Mucosa of descending colon (tissue), 3 donors: ENCODE results near the gene CEP131. TPM values are rescaled to one million over a fixed set of nuclear protein-coding genes. Genes with fewer than 3 reads are reported as not detected.

ENCODE experiments used
- ATAC-seq: fragments of 200-7000 bp; cut with Tn5 transposase; one replicate; pipeline ENCODE4 v1.9.1; 2020; ENCODE audit warnings: mild to moderate bottlenecking, moderate library complexity
- DNase-seq, 3 donors: peaks; one replicate each; pipeline ENCODE4 v3.0.0-alpha.2; 2020
- H3K36me3 ChIP-seq: fragments of 200-600 bp; one replicate; pipeline ENCODE4 v1.8.0; 2021; ENCODE audit warnings: low read depth, mild to moderate bottlenecking
- H3K4me1 ChIP-seq: fragments of 200-600 bp; one replicate; pipeline ENCODE4 v1.8.0; 2021; ENCODE audit warnings: low read depth, mild to moderate bottlenecking
- H3K4me3 ChIP-seq: fragments of 200-600 bp; one replicate; pipeline ENCODE4 v1.8.0; 2021; ENCODE audit warnings: mild to moderate bottlenecking
- H3K9me3 ChIP-seq: fragments of 200-600 bp; one replicate; pipeline ENCODE4 v1.8.0; 2021; ENCODE audit warnings: mild to moderate bottlenecking
- intact Hi-C, 2 donors: fragments of 100-400 bp; cut with DNase I in 1 of 2; cut with micrococcal nuclease in 1 of 2; formaldehyde crosslinking; loops; one replicate each; pipeline versions ENCODE4 v1.11.0 to v1.11.1; 2022; cut with DNase I, micrococcal nuclease
- total RNA-seq, 3 donors: library from RNA; stranded (reverse); fragmentation: NEBNext Ultra II Directional in 2 of 3; extraction: Animal tissue kit (Norgen Biotek cat#: 25700) in 2 of 3; gene quantifications; one replicate each; pipeline versions ENCODE4 v1.2.1 to v1.2.4, GENCODE V29; 2021 to 2023
- TF ChIP-seq, protein P1 (sequence below): fragments of 200-600 bp; IDR thresholded peaks from one replicate; pipeline ENCODE4 v1.8.0; 2022; ENCODE audit warnings: antibody characterized with exemption, mild to moderate bottlenecking
- donor health status: DM: no; HTN: no; CAD: no; lungs with moderate emphysema.
- donor health status: DM: no; HTN: no; CAD: no.
- donor health status: DM: no; HTN: yes; CAD: no.

Gene CEP131
- total RNA-seq, 3 donors from 2014 or later, result 5.7 to 9.3 (median 8.7) TPM

DNA sequence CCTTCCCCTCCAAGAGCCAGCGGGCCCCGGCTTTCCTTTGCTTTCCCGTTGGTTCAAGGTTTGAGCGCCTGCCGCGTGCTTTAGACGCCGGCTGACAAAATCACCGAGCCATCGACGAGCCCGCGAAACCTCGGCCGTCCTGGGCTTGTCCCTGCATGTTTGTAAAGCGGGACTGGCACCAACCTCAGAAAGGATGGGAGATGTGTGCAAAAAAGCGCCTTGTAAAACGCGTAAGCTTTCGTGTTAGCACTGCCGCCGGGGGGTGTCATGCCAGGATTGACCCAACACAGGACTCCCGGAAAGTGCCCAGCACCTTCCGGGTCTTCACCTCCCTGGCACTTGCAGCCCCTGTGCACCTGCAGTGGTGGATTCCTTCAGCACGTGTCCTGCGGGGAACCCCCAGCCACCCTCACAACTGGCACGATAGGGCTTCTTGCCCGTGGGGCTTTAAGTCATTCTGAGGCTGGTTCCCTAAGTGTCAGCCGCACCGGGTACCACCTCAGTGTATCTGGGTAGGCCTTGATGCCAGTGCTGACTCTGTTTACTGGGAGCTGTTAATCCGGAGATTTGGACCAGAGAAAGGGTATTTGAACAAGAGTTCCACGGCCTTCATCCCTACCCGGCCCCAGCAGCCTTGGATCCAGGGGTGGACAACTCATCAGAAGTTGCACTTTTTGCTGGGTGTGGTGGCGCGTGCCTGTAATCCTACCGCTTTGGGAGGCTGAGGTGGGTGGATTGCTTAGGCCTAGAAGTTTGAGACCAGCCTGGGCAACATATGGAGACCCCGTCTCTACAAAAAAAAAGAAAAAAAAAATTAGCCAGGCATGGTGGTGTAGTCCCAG is 17.2 kb upstream of the CEP131 start:
- no peak for DNase-seq
- intact Hi-C loops, result no loop called here
- H3K4me1 ChIP-seq, result peaks cover 19% of the 10 kb centered on the region
- peaks cover 2% of the 10 kb centered on the region for H3K36me3 ChIP-seq
- H3K9me3 ChIP-seq, result no peaks in the 10 kb centered on the region
- TF ChIP-seq, protein P1, sequence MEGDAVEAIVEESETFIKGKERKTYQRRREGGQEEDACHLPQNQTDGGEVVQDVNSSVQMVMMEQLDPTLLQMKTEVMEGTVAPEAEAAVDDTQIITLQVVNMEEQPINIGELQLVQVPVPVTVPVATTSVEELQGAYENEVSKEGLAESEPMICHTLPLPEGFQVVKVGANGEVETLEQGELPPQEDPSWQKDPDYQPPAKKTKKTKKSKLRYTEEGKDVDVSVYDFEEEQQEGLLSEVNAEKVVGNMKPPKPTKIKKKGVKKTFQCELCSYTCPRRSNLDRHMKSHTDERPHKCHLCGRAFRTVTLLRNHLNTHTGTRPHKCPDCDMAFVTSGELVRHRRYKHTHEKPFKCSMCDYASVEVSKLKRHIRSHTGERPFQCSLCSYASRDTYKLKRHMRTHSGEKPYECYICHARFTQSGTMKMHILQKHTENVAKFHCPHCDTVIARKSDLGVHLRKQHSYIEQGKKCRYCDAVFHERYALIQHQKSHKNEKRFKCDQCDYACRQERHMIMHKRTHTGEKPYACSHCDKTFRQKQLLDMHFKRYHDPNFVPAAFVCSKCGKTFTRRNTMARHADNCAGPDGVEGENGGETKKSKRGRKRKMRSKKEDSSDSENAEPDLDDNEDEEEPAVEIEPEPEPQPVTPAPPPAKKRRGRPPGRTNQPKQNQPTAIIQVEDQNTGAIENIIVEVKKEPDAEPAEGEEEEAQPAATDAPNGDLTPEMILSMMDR, result no peak
- peak; percentile 1 for ATAC-seq
- H3K4me3 ChIP-seq, result peak overlapping the region; percentile 98

DNA sequence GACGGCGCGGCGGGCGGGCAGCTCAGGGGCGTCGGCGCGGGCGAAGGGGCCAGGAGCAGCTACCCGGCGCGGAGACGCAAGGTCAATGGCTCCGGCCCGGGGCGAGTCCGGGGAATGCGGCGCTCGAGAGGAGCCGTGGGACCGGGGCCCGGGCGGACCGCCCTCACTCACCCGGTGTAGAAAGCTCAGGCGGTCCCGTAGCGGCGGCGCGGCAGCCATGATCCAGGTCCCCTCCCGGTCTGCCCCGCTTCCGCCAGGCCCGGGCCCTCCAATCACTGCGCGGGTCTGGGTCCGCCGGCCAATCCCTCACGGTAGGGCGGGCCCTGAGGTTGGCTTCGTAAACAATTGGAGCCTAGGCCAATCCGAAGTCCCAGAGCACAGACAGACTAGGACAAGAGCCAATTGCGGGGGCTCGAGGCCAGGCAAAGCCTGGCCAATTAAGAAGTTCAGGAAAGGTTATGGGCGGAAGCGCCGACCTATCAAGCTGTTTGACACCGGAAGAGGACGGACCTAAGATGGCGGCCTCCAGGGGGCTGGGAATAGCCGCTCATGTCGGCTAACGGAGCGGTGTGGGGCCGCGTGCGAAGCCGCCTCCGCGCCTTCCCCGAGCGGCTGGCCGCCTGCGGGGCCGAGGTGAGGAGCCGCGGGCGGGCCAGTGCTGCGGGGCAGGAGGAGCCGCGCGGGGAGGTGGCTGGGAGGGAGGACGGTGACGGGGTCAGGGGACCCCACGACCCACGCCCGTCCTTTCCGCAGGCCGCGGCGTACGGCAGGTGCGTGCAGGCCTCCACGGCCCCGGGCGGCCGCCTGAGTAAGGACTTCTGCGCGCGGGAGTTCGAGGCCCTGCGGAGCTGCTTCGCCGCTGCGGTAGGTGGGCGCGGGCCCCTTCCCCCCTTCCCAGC is 16.3 kb upstream of the CEP131 start, which contains the start of the genes NDUFAF8 and TEPSIN:
TSS of gene NDUFAF8 (plus strand) at position 504 of the 899 bp plus-strand sequence. CDS start at position 550, 46 bp downstream.
TSS of gene TEPSIN (minus strand) at position 241 of the 899 bp plus-strand sequence. CDS start at position 219, 22 bp downstream.
- no peaks in the 10 kb centered on the region for H3K9me3 ChIP-seq
- DNase-seq, result peak; percentile 96 to 98 (median 97)
- intact Hi-C loops, result no loop called here
- TF ChIP-seq, protein P1, result no peak
- peaks cover 19% of the 10 kb centered on the region for H3K4me1 ChIP-seq
- H3K4me3 ChIP-seq, result peak within 1 kb of the TSS; percentile 98
- ATAC-seq, result peak; percentile 95
- H3K36me3 ChIP-seq, result peaks cover 2% of the 10 kb centered on the region

DNA sequence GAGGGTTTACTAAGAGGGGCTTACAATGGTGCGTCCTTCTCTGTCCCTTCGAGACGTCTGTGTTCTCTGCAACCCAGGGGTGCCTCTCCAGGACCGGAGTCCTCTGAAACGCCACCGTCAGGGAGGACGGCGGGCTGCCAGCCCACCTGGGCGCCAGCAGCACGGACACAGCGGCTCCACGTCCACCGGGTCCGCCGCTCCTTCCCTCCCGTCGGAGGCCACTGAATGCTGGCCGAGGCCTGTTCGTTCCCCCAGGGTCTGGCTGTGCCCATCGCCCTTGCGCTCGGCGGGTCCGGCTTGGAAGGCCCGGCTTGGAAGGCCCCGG is 15.7 kb upstream of the CEP131 start:
- H3K9me3 ChIP-seq, result no peaks in the 10 kb centered on the region
- ATAC-seq (no peak), DNase-seq (no peak)
- TF ChIP-seq, protein P1, result no peak
- H3K4me3 ChIP-seq, result peak overlapping the region; percentile 98
- peaks cover 2% of the 10 kb centered on the region for H3K36me3 ChIP-seq
- peaks cover 19% of the 10 kb centered on the region for H3K4me1 ChIP-seq
- intact Hi-C loops, result no loop called here

DNA sequence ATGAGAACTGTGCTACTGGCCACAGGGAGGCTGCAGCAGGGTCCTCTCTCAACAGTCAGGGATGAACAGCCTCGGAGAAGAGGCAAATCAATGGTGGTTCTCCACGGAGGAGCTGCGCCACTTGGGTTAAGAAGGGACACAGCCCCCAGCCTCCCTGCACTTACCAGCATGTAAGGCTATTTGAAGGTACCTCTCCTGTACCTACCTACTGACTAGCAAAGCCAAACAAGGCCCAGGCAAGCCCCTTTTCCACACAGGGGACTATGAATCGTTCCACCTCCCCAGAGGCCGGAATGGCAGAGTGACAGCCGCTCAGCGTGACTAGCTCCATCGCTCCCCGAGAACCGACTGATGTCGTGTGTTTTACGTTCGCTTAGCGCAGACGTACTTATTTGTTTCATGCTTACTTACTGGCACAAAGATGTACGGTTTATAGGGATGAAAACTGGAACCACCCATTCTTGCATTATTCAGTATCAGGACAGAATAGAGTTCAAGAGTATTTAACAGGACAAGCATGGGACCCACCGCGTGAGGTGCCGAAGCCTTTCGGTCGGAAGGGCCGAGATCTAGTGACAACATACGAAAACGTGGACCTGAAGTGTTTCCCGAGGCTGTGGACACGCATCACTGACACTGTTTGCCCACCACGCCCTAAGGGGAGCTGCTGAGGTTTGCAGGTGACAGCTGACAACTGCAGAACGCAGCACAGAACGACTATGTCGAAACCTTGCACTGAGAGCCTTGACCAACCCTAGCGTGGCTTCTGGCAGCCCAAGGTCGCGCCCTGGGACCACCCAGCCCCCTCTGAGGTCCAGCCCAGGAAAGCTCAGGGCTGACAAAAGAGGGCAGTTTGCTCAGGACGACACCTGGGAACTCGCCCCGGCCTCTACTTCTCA is 15.1 kb upstream of the CEP131 start:
- DNase-seq (no peak), ATAC-seq (no peak)
- Histone ChIP-seq H3K4me1 (peaks cover 19% of the 10 kb centered on the region), H3K36me3 (peaks cover 2% of the 10 kb centered on the region), H3K4me3 (peak overlapping the region; percentile 98), H3K9me3 (no peaks in the 10 kb centered on the region)
- TF ChIP-seq, protein P1, result no peak
- intact Hi-C loops, result no loop called here

DNA sequence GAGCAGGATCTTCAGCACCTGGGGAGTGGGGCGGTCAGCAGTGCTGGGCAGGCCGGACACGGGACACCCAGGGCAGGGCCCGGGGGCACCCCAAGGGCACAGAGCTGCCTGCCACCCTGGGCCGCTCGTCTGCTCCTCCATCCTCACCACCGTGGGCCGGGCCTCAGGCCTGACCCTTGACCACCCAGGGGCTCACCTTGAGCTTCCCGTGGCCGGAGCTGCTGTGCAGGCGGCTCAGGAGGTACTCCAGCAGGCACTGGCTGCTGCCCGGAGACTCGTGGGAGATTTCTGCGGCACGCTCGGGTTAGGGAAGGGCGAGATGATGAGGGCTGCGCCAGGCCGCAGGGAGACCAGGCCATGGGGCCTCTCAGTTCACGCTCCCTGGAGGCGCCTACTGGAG is 14.0 kb upstream of the CEP131 start:
- intact Hi-C loops, result no loop called here
- peaks cover 19% of the 10 kb centered on the region for H3K4me1 ChIP-seq
- H3K36me3 ChIP-seq, result peaks cover 2% of the 10 kb centered on the region
- H3K9me3 ChIP-seq, result no peaks in the 10 kb centered on the region
- DNase-seq, result no peak
- TF ChIP-seq, protein P1, result no peak
- H3K4me3 ChIP-seq, result no peak overlapping the region
- ATAC-seq, result no peak
